ENCODE data around the gene FGF18.

DNA sequence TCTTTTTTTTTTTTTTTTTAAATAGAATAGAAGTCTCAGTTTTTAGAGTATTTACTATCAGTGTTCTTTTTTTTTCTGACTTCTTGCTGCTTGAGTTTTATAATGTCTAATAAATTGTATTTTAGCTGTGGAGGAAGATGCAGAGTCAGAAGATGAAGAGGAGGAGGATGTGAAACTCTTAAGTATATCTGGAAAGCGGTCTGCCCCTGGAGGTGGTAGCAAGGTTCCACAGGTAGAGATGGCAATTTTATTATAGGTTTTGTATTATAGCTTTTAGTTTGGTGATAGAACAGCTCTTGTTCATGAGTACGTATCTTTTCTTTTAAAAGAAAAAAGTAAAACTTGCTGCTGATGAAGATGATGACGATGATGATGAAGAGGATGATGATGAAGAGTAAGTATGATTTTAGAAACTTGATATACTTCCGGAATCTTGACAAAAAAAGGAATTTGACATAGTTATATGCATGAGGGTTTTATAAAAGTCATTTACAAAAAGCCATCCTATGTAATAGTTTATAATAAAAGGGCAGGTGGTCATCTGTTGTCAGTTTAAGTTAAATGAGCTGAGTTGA, 26.8 kb upstream of the FGF18 start:
- TF ChIP-seq, protein P1, sequence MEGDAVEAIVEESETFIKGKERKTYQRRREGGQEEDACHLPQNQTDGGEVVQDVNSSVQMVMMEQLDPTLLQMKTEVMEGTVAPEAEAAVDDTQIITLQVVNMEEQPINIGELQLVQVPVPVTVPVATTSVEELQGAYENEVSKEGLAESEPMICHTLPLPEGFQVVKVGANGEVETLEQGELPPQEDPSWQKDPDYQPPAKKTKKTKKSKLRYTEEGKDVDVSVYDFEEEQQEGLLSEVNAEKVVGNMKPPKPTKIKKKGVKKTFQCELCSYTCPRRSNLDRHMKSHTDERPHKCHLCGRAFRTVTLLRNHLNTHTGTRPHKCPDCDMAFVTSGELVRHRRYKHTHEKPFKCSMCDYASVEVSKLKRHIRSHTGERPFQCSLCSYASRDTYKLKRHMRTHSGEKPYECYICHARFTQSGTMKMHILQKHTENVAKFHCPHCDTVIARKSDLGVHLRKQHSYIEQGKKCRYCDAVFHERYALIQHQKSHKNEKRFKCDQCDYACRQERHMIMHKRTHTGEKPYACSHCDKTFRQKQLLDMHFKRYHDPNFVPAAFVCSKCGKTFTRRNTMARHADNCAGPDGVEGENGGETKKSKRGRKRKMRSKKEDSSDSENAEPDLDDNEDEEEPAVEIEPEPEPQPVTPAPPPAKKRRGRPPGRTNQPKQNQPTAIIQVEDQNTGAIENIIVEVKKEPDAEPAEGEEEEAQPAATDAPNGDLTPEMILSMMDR (IDR thresholded peaks at IDR 0.05; ENCODE audit: low read depth, low read length), result no peak
- TF ChIP-seq EZH2phosphoT487 (IDR thresholded peaks at IDR 0.05; ENCODE audit: low read depth), result no peak
